ENCODE results near the gene DNAH2.

Gene DNAH2

DNA sequence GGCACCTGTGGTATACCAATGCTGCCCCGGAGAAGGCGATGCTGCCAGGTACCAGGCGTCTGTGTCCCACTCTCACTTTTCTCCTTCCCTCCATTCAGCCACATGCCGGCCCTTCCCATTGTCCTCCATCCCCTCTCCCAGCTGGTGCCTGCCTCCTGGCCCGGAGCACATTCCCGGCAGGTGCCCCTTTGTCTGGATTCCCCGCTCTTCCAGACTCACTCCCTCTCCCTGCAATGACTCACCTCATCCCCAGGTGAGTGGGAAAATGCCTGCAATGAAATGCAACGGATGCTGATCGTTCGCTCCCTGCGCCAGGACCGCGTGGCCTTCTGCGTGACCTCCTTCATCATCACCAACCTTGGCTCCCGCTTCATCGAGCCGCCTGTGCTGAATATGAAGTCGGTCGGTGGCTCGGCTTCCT is 106.0 kb downstream of the DNAH2 start:
- DNase-seq, result peak; percentile 2

- no peak for DNase-seq
These were observed 106.7 kb downstream of the DNAH2 start for GRCh38 chr17:7824021-7824924.

DNA sequence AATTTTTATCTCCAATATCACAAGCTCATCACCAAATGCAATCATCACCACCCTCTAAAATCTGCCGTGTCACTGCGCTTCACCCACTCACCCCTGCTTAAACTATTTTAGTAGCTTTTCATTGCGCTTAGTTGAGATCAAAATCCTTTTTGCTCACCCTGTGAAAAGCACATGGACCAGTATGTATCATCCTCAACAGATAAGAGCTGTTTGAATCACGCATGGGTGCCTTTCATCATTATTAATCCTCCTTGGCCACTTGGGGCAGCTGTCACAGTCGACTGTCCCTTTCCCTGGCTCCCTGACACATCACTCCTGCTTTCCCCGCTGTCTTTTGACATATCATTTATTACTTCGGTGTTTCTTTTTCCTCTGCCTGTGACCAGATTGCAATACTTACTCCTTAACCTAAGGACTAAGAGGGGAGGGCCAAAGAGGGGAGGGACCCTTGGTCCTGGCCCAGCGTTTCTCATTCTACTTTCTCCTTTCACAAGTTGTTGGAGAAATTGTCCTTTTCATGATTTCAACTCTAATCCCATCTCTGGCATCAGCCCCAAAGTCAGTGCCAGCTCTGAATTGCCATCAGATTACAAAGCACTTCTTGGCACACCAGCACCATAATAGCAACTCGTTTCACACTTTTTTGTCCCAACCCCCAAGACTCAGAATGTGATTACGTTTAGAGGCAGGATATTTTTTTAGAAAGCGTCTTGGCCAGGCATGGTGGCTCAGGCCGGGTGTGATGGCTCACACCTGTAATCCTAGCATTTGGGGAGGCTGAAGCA is 107.9 kb downstream of the DNAH2 start:
- no peak for DNase-seq

GRCh38 chr17:7830616-7831015 is 113.1 kb downstream of the DNAH2 start:
- no peak for DNase-seq

- no peak for DNase-seq
These were observed 113.7 kb downstream of the DNAH2 start for GRCh38 chr17:7831233-7831632.

- DNase-seq, result no peak
These were observed 114.9 kb downstream of the DNAH2 start for GRCh38 chr17:7832431-7832830.

DNA sequence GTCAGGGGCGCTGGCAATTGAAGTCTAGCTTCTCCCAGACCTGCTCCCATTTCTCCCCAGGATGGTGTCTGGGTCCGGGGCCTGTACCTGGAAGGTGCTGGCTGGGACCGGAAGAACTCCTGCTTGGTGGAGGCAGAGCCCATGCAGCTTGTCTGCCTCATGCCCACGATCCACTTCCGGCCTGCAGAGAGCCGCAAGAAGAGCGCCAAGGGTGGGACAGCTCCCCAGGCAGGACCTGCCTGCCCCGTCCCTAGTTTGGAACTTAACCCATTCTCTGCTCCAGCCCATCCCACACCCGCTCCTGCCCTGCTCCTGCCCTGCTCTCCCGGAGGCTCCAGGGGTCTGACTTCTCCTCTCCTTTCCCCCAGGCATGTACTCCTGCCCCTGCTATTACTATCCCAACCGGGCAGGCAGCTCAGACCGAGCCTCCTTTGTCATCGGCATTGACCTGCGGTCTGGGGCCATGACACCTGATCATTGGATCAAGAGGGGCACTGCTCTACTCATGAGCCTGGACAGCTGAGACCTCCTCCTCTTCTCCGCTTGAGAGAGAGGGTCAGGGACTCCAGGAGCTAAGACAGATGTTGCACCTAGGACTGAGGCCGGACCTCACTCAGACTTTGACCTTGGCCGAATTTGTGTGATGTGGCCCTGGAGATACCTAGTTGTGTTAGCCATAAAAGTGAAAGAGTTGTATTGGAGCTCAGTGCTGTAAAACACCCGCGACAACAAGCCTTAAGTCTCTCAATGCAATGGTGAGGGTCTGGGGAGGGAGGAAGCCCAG is 115.7 kb downstream of the DNAH2 start:
- no peak for DNase-seq

GRCh38 chr17:7833795-7834541 is 116.4 kb downstream of the DNAH2 start, which contains the start of gene KDM6B:
Gene KDM6B, plus strand, starts transcription at chr17:7834217. Its CDS starts 11,338 bp downstream, at chr17:7845555.
- peak; percentile 87 for DNase-seq

DNA sequence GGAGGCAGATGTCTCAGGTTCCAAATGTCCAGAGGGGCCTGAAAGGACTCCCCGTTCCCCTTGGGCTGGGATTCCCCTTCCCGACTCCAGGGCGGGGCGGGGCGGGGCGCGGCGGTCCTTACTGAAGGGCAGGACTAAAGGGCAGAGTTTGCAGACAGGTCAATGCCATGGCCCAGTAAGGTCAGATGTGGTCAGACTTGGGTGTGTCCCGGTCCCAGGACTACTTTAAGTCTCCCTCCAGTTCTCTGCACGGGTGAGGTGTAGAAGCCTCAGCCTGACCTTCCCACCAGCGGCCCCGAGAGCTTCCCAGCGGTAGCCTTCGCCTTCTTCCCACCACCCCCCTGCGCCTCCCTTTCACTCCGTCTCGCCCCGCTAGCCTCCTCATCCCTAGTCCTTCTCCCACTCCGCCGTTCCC is 117.0 kb downstream of the DNAH2 start:
- peak; percentile 37 for DNase-seq

GRCh38 chr17:7834957-7835813 is 117.6 kb downstream of the DNAH2 start:
- DNase-seq, result peak; percentile 97

DNA sequence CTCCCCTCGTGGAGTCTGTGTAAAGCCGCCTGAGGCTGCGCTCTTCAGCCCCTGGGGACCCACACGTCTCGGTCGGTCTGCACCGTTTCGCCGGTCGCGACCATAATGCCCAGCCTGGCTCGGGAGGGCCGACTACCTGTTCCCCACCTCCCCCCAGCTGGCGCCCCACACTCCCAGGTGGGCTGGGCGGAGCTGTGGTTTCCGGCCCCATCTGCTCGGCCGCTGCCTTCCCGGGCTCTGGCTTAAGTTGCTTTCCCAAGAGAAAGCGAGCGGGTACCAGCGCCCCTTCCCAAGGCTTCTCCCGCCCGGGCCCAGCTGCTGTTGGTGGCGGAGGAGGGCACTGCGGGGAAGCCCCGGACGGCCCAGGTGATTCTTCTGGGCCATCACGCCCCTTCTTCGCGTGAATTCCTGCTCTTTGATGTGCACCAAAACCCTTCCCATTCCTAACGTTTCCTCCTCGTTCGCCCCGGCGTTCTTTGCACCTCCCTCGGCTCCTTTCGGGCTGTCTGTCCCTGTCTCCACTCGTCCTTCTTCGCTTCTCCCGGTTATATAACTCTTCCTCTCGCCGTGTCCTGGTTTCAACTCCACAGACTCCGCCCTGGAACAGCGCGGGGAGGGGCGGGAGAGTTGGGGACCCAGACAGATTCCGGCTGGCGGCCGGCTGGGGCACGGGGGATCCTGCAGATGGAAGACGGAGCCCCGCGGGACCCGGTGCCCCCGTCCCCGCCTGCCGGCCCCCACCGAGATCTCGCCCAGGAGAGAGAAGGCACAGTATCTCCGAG is 118.5 kb downstream of the DNAH2 start:
- DNase-seq, result peak; percentile 59

DNA sequence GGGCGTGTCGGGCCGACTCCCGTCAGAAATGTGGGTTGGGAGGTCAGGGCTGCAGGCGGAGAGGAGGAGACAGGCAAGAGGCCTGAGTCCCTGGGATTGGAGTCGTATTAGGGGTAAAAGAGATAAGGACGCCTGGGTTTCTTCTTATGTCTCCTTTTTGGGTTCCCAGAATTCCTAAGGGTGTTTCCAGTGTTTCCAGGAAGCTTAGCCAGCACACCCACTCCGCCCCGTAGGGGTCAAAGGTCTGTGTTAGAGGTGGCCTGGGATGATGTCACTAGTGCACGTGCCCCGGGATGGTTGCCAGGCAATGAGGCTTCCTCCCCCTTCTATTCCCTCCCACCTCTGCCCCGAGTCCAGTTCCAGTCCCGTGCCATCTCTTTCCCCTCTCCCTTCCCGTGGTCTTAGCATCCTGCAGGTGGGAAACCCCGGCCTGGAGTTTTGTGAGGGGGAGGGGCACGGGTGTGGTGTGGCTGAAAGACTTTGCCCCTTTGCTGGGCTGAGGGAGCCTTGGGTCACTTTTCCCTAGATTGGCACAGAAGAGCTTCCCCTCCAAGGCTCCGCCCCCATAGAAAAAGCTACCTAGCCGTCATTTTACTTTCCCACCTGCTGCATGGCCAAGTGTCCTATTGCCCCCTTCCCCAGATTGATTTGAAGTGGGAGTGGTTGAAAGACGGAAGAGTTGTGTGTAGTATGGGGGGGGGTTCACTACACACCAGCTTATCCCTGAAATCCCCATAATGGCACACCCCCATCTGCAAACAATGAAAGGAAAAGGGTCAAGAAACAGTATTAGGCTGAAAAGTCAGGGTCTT is 119.3 kb downstream of the DNAH2 start:
- DNase-seq, result peak; percentile 94

DNA sequence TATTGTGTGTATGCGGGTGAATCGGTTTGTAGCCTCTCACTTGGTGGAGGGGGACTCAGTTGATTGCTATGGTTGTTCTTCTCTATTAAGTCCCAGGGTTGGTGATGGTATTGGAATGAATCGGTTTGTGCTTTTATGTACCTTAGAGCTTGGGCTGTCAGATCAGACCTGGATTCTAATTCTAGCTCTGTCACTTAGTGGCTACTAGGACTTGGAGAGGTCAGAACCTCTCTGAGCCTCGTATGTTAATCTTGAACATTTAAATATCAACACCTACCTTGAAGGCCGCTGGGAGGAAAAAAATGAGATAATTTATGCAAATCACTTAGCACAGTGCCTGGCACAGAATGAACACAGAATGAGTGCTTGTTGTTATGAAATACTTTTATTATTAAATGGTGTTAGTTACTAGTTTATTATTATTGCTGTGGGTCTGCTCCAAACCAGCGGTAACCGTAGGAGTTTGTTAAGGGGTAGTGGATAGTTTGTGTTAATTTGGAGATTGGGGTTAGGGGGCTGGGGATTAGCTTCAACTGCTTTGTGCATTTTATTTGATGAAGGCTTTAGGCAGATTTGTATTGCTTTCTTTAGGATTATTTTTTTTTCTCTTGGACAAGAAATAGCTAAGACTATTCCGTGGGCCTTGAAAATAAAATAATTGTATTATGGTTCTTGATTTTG is 120.0 kb downstream of the DNAH2 start:
- peak; percentile 35 for DNase-seq

- DNase-seq, result no peak
These were observed 120.8 kb downstream of the DNAH2 start for GRCh38 chr17:7838090-7839075.

DNA sequence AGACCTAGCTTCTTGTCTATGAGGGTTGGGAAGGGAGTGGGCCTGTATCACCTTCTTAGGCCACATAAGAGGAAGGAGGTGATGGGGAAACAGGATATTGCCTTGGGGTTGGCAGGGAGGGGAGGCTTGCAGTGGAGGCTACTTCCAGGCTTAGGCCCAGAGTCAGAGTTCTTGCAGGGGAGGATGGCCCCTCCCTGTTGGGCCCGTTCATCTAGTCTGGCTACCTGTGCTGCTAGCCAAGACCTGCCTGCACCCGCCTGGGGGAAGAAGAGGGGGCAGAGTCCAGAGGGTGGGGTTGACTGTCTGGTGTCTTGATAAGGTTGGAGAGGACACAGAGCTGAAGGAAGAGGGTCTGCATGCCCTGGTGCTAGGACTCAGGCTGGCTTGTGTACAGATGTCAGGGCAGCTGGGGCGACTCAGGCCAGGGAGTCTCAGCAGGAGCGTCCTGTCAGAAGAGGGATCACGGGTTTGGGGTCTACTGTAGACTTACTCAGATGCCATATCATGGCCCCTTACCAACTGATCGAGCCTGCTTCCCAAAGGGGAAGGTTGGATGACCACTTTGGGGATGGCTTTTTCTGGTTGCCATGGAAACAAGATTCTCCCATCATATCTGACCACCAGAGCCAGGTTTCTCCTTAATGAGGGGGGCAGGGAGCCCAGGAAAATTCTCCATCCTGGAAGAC is 121.8 kb downstream of the DNAH2 start:
- DNase-seq, result no peak

DNA sequence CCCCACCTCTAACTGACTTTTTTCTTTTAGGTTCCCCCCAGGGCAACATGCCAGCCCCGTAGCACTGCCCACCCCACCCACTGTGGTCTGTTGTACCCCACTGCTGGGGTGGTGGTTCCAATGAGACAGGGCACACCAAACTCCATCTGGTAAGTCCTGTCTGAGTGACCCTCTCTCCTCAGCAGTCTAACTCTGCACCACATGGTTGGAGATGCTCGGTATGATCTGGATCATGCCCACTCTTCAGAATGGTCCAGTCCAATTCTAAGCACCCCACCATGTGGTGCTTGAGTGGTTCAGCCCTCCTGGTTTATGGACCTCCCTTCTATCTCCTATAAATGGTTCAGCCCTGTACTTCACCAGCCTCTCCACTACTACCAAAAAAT is 122.3 kb downstream of the DNAH2 start:
- DNase-seq, result peak; percentile 13

DNA sequence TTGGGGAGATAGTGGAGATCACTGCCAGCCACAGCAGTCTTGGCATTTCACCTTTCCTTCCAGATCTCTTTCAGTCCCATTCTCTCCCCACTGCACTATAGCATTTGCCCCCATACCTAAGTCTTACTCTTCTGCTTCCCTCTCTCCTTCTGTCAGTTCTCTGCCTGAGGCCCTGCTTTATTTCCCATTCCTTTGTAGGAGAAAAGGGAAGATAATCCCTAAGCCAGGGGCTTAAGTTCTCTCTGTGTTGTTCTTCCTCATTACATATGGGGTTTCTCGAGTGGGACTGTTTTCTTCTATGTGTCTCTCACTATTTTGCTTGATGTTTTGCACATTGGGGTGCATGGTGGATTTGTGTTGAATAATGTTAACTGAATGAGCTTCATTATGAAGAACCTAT is 122.9 kb downstream of the DNAH2 start:
- DNase-seq, result no peak
